Transverse colon (tissue), 4 donors: Measurements from ENCODE around the gene C2orf49. TPM values are rescaled to one million over a fixed set of nuclear protein-coding genes. Genes with fewer than 3 reads are reported as not detected.

ENCODE experiments used
- DNase-seq: peaks from one replicate; pipeline ENCODE4 v3.0.0-alpha.2; 2019
- H3K27ac ChIP-seq, 4 donors: fragments of 200-600 bp; sonication (generic); 2 replicates each; pipeline ENCODE4 v1.5.1; 2016 to 2018; ENCODE audit warnings: inconsistent platforms in 4 of 4
- H3K27me3 ChIP-seq: fragments of 200-600 bp; sonication (generic); 2 replicates; pipeline ENCODE4 v1.5.1; 2017; ENCODE audit warnings: inconsistent platforms
- H3K36me3 ChIP-seq, 4 donors: fragments of 200-600 bp; sonication (generic); 2 replicates each; pipeline ENCODE4 v1.5.1; 2017 to 2019; ENCODE audit warnings: inconsistent platforms in 4 of 4
- H3K4me1 ChIP-seq, 4 donors: fragments of 200-600 bp; sonication (generic); 2 replicates each; pipeline ENCODE4 v1.5.1; 2017 to 2020; ENCODE audit warnings: inconsistent platforms in 4 of 4
- H3K4me3 ChIP-seq, 4 donors: fragments of 200-600 bp; sonication (generic); 1 replicate in 1 of 4; 2 replicates in 3 of 4; pipeline versions ENCODE4 v1.5.1 to v1.6.1; 2017 to 2019; ENCODE audit warnings: inconsistent platforms in 4 of 4
- H3K9me3 ChIP-seq, 2 donors: fragments of 200-600 bp; sonication (generic); 2 replicates each; pipeline ENCODE4 v1.5.1; 2017 to 2019; ENCODE audit warnings: inconsistent platforms in 2 of 2
- CTCF ChIP-seq, 5 experiments: fragments of 200-600 bp in 3 of 5; fragments of 450-650 bp in 2 of 5; sonication (generic) in 3 of 5; IDR thresholded peaks; 1 replicate in 2 of 5; 2 replicates in 3 of 5; pipeline ENCODE4 v1.5.1; 2016 to 2017; ENCODE audit warnings: antibody characterized with exemption in 5 of 5, inconsistent platforms in 3 of 5, mild to moderate bottlenecking in 2 of 5, moderate library complexity in 1 of 5
- EP300 ChIP-seq: sonication (generic); formaldehyde crosslinking; IDR thresholded peaks from one replicate; pipeline ENCODE4 v1.6.1; 2017; ENCODE audit warnings: antibody characterized with exemption, low read depth
- POLR2A ChIP-seq: fragments of 450-650 bp; IDR thresholded peaks from one replicate; pipeline ENCODE4 v1.6.1; 2016; ENCODE audit warnings: antibody characterized with exemption, mild to moderate bottlenecking, moderate library complexity
- POLR2AphosphoS5 ChIP-seq, 3 donors: sonication (generic); formaldehyde crosslinking; IDR thresholded peaks; one replicate each; pipeline ENCODE4 v1.6.1; 2016; ENCODE audit warnings: antibody characterized with exemption in 3 of 3
- WGBS, 2 donors: methylation state at CpG; one replicate each; pipeline ENCODE4 v1.1.5; 2018; ENCODE audit warnings: low coverage in 1 of 2; 5-methylcytosine and 5-hydroxymethylcytosine counted together
- in situ Hi-C, 4 donors: fragments of 200-750 bp; cut with MboI; loops; one replicate each; pipeline versions ENCODE4 v1.15.0 to v1.15.1; 2017; ENCODE audit warnings: low sequenced_read_pairs in 3 of 4, low pct_ligation_motif_present in 1 of 4, low pct_unique_long_range_greater_than_20kb in 1 of 4
- intact Hi-C: fragments of 100-400 bp; cut with DNase I; formaldehyde crosslinking; loops from one replicate; pipeline ENCODE4 v1.15.1; 2023; ENCODE audit warnings: low total_unique reads
- total RNA-seq, 4 donors: library from RNA; depleted of rRNA; stranded (reverse); fragments of >200 nt; gene quantifications; one replicate each; pipeline ENCODE4 v1.1.0, GENCODE V29; 2016

Gene C2orf49
- total RNA-seq, 4 donors from 2014 or later: 1.8 to 17.6 (median 14.5) TPM

DNA sequence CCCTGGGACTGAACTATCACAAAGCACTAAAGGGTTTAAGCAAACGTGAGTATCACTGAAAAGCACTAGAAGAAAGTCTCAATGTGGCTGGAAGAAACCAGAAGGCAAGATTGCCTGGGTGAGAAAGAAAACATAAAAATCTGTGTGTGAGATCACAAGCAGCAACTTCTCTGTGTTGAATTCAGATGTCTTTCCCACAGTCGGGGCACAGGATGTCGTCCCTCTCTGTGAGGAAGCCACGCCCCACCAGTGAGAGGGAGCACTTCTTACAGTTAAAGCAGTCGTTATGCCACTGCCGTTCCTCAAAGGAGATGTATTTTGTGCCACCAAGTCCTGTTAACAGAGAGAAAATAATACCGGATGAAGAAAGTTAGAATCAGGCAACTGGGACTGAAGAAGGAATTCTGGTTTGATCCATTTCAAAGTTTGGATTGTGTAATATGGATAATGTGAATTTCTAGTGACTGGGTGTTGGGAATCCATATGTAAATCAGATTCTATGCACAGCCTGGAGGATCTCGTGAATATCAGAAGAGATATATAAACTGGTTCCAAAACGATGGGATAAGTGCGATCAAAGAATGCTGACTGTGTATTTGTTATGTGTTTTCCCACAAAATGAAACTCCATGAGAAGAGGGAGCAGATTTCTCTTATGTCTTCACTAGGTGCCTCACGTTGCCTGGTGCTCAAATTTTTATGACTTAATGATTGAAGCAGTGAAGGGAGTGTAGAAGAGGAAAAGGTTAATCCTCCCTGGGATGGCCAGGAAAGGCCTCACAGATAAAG lies 24.0 kb downstream of the C2orf49 start:
- peaks cover 0 to 43% (median 17%) of the 10 kb centered on the region in 4 donors for H3K36me3 ChIP-seq
- TF ChIP-seq EP300: no peak
- TF ChIP-seq POLR2A: no peak
- no peak for TF ChIP-seq POLR2AphosphoS5 (IDR thresholded peaks at IDR 0.05)
- TF ChIP-seq CTCF (IDR thresholded peaks at IDR 0.05): no peak
- no peaks in the 10 kb centered on the region for H3K27me3 ChIP-seq
- peaks cover 0 to 13% of the 10 kb centered on the region in 2 donors for H3K9me3 ChIP-seq
- WGBS, 2 donors: 68 to 69% methylated on average over 7 to 11 of the region's 11 CpGs
- H3K4me3 ChIP-seq: no peak overlapping the region
- DNase-seq: no peak
- intact Hi-C loops: no loop called here
- no peaks in the 10 kb centered on the region for H3K4me1 ChIP-seq
- no peak overlapping the region for H3K27ac ChIP-seq
- in situ Hi-C loops: loop anchor here in 1 of 4 donors (10.0 kb wide), 1 partner anchor 144 kb away; no protein-coding TSS in a partner anchor

DNA sequence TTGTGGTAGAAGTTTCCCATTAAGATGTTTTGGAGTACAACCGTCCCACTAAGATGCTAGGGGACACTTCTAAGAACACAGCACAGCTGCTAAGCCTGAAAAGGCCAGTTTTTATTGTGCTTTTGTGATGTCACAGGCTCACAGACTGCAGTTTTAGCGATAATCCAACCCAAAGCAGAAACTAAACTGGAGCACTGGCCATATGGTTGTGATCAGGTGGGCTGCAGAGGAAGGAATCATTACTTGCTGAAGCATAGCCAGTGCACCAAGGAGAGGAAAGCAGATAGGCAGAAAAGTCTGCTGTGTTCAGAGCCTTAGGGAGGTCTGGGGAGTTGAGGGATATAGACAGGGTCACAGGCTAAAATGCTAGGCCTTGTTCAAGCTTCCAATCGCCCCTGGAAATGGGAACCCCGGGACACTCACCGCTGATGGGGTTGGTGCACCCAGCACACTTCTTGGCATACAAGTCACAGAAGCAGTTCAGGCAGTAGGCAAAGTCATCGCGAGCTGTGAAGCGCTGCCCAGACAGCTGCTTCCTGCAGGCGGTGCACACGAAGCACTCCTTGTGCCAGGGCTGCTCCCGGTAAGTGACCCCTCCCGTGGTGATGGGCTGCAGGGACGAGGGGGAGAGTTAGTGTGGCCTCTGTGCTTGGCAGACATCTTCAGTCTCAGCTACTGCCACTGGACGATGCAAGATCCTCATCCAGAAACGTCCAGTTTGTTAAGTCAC lies 25.7 kb downstream of the C2orf49 start:
- Histone ChIP-seq H3K9me3 (no peaks in the 10 kb centered on the region), H3K4me3 (no peak overlapping the region), H3K27ac (no peak overlapping the region), H3K36me3 (peaks cover 0 to 44% (median 8%) of the 10 kb centered on the region in 4 donors), H3K27me3 (no peaks in the 10 kb centered on the region), H3K4me1 (peaks cover 0 to 3% (median 0%) of the 10 kb centered on the region in 4 donors)
- in situ Hi-C loops: loop anchor here in 1 of 4 donors (10.0 kb wide), 1 partner anchor 142 kb away; no protein-coding TSS in a partner anchor
- 61 to 80% methylated on average over 1 to 14 of the region's 15 CpGs for WGBS, 2 donors
- DNase-seq: no peak
- TF ChIP-seq EP300 (no peak), POLR2AphosphoS5 (IDR thresholded peaks at IDR 0.05) (no peak)
- intact Hi-C loops: no loop called here

GRCh38 chr2:105364436-105365139 lies 27.2 kb downstream of the C2orf49 start:
- in situ Hi-C loops: loop anchor here in 1 of 4 donors (10.0 kb wide), 1 partner anchor 140 kb away; no protein-coding TSS in a partner anchor
- Histone ChIP-seq H3K4me1 (peaks cover 0 to 19% (median 12%) of the 10 kb centered on the region in 4 donors), H3K9me3 (no peaks in the 10 kb centered on the region), H3K27ac (no peak overlapping the region), H3K27me3 (no peaks in the 10 kb centered on the region), H3K4me3 (no peak overlapping the region), H3K36me3 (peaks cover 0 to 42% (median 9%) of the 10 kb centered on the region in 4 donors)
- TF ChIP-seq CTCF (IDR thresholded peaks at IDR 0.05) (no peak), POLR2A (no peak), POLR2AphosphoS5 (IDR thresholded peaks at IDR 0.05) (no peak), EP300 (no peak)
- 68 to 83% methylated on average over 3 to 5 of the region's 5 CpGs for WGBS, 2 donors
- no peak for DNase-seq
- intact Hi-C loops: no loop called here

GRCh38 chr2:105365206-105365605 lies 27.9 kb downstream of the C2orf49 start:
- Histone ChIP-seq H3K4me3 (no peak overlapping the region), H3K27me3 (no peaks in the 10 kb centered on the region), H3K9me3 (no peaks in the 10 kb centered on the region), H3K36me3 (peaks cover 0 to 37% (median 9%) of the 10 kb centered on the region in 4 donors), H3K27ac (no peak overlapping the region), H3K4me1 (peaks cover 0 to 25% (median 15%) of the 10 kb centered on the region in 4 donors)
- in situ Hi-C loops: loop anchor here in 1 of 4 donors (10.0 kb wide), 1 partner anchor 140 kb away; no protein-coding TSS in a partner anchor
- WGBS, 2 donors: 72 to 73% methylated on average over 2 to 3 of the region's 3 CpGs
- TF ChIP-seq EP300: no peak
- TF ChIP-seq CTCF (IDR thresholded peaks at IDR 0.05): no peak
- TF ChIP-seq POLR2AphosphoS5 (IDR thresholded peaks at IDR 0.05): no peak
- TF ChIP-seq POLR2A: no peak
- no peak for DNase-seq
- intact Hi-C loops: no loop called here
